HepG2 (cell line): ENCODE measurements around the gene PSPH. TPM values are rescaled to one million over a fixed set of nuclear protein-coding genes. Genes with fewer than 3 reads are reported as not detected.

Source experiments
- ATF7-NPFF ChIP-seq: sonication (generic); formaldehyde crosslinking; IDR thresholded peaks from 2 replicates; pipeline ENCODE4 v1.8.1; 2023; ENCODE audit warnings: mild to moderate bottlenecking, low read depth, missing genetic modification reagents, moderate library complexity
- EP300 ChIP-seq, 3 experiments: sonication (generic) in 1 of 3; formaldehyde crosslinking in 1 of 3; IDR thresholded peaks; 2 replicates each; pipeline versions ENCODE4 v1.5.1 to v1.6.1; 2011 to 2020; ENCODE audit warnings: low read depth in 2 of 3, low read length in 2 of 3, borderline replicate concordance in 1 of 3, improper control_type of control experiment in 1 of 3, mild to moderate bottlenecking in 1 of 3, missing genetic modification reagents in 1 of 3, moderate library complexity in 1 of 3
- HCFC1 ChIP-seq: fragments of 150-350 bp; IDR thresholded peaks from 2 replicates; pipeline ENCODE4 v1.6.1; 2014; ENCODE audit warnings: low read depth, low read length
- KDM6A ChIP-seq: IDR thresholded peaks from 2 replicates; pipeline ENCODE4 v1.6.1; 2016; ENCODE audit warnings: low read depth
- MAFG ChIP-seq: sonication (generic); formaldehyde crosslinking; IDR thresholded peaks from 2 replicates; pipeline ENCODE4 v1.5.1; 2020; ENCODE audit warnings: mild to moderate bottlenecking, missing genetic modification reagents
- MYC ChIP-seq: sonication (generic); formaldehyde crosslinking; IDR thresholded peaks from 2 replicates; pipeline ENCODE4 v1.9.0; 2021; ENCODE audit warnings: missing genetic modification reagents, borderline replicate concordance
- PLRG1 ChIP-seq: fragments of 450-650 bp; conservative IDR thresholded peaks from 2 replicates; pipeline ENCODE4 v1.6.1; 2016
- RBM39 ChIP-seq: fragments of 200-400 bp; formaldehyde crosslinking; IDR thresholded peaks from one replicate; pipeline ENCODE4 v1.6.1; 2018; ENCODE audit warnings: antibody characterized with exemption, mild to moderate bottlenecking, low read depth, low read length; ENCODE audit not compliant: poor library complexity, severe bottlenecking
- SMC3 ChIP-seq: IDR thresholded peaks from 2 replicates; pipeline ENCODE4 v1.6.1; 2011; ENCODE audit warnings: low read length, improper control_type of control experiment
- SUZ12 ChIP-seq: fragments of 150-350 bp; IDR thresholded peaks from 2 replicates; pipeline ENCODE4 v1.6.1; 2014; ENCODE audit warnings: low read depth, low read length
- TCF12 ChIP-seq, 2 experiments: fragments of 450-650 bp in 1 of 2; sonication (generic) in 1 of 2; formaldehyde crosslinking in 1 of 2; IDR thresholded peaks; 2 replicates each; pipeline versions ENCODE4 v1.6.1 to v1.8.0; 2017 to 2022; ENCODE audit warnings: antibody characterized with exemption in 1 of 2, mild to moderate bottlenecking in 1 of 2, missing genetic modification reagents in 1 of 2, moderate library complexity in 1 of 2
- ZFP36 ChIP-seq: fragments of 150-350 bp; IDR thresholded peaks from 2 replicates; pipeline ENCODE4 v1.6.1; 2018; ENCODE audit warnings: borderline replicate concordance, low read length, low read depth; ENCODE audit not compliant: partially characterized antibody
- ZNF326 ChIP-seq: sonication (generic); formaldehyde crosslinking; IDR thresholded peaks from 2 replicates; pipeline ENCODE4 v1.4.0; 2020; ENCODE audit warnings: missing genetic modification reagents, borderline replicate concordance
- ZNF501 ChIP-seq: sonication (generic); formaldehyde crosslinking; IDR thresholded peaks from 2 replicates; pipeline ENCODE4 v1.5.1; 2020; ENCODE audit warnings: mild to moderate bottlenecking, moderate library complexity, missing genetic modification reagents
- polyA plus RNA-seq, 8 experiments: library from polyadenylated mRNA; depleted of rRNA in 3 of 8; stranded (reverse) in 7 of 8; unstranded in 1 of 8; fragments of >200 nt; fragmentation: Illumina TruSeq in 4 of 8; extraction: Trizol in 4 of 8; gene quantifications; 2 replicates each; pipeline versions ENCODE4 v1.2.1 to v1.2.3, GENCODE V29; 2011 to 2016; ENCODE audit warnings: low read depth in 4 of 8, missing spikeins in 1 of 8, mixed read lengths in 1 of 8; ENCODE audit not compliant: insufficient read depth in 1 of 8
- total RNA-seq, 5 experiments: library from RNA; depleted of rRNA; stranded (reverse); fragments of >200 nt; fragmentation: Illumina TruSeq; extraction: Trizol; gene quantifications; 2 replicates each; pipeline ENCODE4 v1.2.3, GENCODE V29; 2016; ENCODE audit warnings: low read depth in 1 of 5
- TF ChIP-seq, protein P1 (sequence below): sonication (generic); formaldehyde crosslinking; IDR thresholded peaks from 2 replicates; pipeline ENCODE4 v1.5.1; 2020; ENCODE audit warnings: mild to moderate bottlenecking, missing genetic modification reagents, borderline replicate concordance
- TF ChIP-seq, protein P2 (sequence below): sonication (generic); formaldehyde crosslinking; IDR thresholded peaks from 2 replicates; pipeline ENCODE4 v1.4.0; 2020; ENCODE audit warnings: missing genetic modification reagents, borderline replicate concordance
- TF ChIP-seq, protein P3 (sequence below): sonication (generic); formaldehyde crosslinking; IDR thresholded peaks from 2 replicates; pipeline ENCODE4 v1.8.1; 2023; ENCODE audit warnings: mild to moderate bottlenecking, missing genetic modification reagents
- TF ChIP-seq, protein P4 (sequence below): sonication (generic); formaldehyde crosslinking; IDR thresholded peaks from 2 replicates; pipeline ENCODE4 v1.5.0; 2020; ENCODE audit warnings: missing genetic modification reagents
- TF ChIP-seq, protein P5 (sequence below): sonication (generic); formaldehyde crosslinking; IDR thresholded peaks from 2 replicates; pipeline ENCODE4 v1.8.1; 2023; ENCODE audit warnings: mild to moderate bottlenecking, inconsistent platforms, moderate library complexity, missing genetic modification reagents, borderline replicate concordance

The PSPH gene
- total and polyA plus RNA-seq, 2 of the 13 experiments (the other 11 are each of a cell fraction or from before 2014, with no cell fraction given): 85.5 to 124 TPM

DNA sequence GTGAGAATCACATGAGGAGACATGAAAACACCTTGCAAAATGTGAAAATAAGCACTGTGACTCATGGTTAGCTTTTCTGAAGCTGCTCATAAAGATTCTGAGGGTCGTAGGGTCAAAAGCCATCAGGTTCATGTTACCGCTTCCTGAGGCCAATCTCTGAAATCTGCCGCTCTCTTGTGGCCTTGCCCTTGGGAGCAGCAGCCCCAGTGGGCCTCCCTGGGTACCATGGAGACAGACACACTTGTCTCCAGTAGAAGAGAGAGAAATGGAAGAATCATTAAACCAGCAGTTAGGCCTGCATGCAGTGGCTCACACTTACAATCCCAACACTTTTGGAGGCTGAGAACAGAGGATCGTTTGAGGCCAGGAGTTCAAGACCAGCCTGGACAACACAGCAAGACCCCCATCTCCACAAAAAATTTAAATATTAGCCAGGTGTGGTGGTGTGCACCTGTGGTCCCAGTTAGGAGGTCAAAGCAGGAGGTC, 44.0 kb downstream of the PSPH start (continued):
- TF ChIP-seq, protein P1, sequence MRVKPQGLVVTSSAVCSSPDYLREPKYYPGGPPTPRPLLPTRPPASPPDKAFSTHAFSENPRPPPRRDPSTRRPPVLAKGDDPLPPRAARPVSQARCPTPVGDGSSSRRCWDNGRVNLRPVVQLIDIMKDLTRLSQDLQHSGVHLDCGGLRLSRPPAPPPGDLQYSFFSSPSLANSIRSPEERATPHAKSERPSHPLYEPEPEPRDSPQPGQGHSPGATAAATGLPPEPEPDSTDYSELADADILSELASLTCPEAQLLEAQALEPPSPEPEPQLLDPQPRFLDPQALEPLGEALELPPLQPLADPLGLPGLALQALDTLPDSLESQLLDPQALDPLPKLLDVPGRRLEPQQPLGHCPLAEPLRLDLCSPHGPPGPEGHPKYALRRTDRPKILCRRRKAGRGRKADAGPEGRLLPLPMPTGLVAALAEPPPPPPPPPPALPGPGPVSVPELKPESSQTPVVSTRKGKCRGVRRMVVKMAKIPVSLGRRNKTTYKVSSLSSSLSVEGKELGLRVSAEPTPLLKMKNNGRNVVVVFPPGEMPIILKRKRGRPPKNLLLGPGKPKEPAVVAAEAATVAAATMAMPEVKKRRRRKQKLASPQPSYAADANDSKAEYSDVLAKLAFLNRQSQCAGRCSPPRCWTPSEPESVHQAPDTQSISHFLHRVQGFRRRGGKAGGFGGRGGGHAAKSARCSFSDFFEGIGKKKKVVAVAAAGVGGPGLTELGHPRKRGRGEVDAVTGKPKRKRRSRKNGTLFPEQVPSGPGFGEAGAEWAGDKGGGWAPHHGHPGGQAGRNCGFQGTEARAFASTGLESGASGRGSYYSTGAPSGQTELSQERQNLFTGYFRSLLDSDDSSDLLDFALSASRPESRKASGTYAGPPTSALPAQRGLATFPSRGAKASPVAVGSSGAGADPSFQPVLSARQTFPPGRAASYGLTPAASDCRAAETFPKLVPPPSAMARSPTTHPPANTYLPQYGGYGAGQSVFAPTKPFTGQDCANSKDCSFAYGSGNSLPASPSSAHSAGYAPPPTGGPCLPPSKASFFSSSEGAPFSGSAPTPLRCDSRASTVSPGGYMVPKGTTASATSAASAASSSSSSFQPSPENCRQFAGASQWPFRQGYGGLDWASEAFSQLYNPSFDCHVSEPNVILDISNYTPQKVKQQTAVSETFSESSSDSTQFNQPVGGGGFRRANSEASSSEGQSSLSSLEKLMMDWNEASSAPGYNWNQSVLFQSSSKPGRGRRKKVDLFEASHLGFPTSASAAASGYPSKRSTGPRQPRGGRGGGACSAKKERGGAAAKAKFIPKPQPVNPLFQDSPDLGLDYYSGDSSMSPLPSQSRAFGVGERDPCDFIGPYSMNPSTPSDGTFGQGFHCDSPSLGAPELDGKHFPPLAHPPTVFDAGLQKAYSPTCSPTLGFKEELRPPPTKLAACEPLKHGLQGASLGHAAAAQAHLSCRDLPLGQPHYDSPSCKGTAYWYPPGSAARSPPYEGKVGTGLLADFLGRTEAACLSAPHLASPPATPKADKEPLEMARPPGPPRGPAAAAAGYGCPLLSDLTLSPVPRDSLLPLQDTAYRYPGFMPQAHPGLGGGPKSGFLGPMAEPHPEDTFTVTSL (CRISPR knock-in tag): no peak; the same call in none of the 2 replicates
- TF ChIP-seq, protein P2, sequence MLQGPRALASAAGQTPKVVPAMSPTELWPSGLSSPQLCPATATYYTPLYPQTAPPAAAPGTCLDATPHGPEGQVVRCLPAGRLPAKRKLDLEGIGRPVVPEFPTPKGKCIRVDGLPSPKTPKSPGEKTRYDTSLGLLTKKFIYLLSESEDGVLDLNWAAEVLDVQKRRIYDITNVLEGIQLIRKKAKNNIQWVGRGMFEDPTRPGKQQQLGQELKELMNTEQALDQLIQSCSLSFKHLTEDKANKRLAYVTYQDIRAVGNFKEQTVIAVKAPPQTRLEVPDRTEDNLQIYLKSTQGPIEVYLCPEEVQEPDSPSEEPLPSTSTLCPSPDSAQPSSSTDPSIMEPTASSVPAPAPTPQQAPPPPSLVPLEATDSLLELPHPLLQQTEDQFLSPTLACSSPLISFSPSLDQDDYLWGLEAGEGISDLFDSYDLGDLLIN (CRISPR knock-in tag): no peak
- TF ChIP-seq ZFP36 (no peak), PLRG1 (no peak), MYC (CRISPR knock-in tag) (no peak; the same call in 1 of the 2 replicates), ZNF501 (CRISPR knock-in tag) (peak; percentile 86), HCFC1 (no peak), KDM6A (CRISPR knock-in tag) (peak; percentile 93), RBM39 (no peak), ATF7-NPFF (CRISPR knock-in tag) (no peak), ZNF326 (no peak), SUZ12 (no peak), TCF12 (IDR thresholded peaks at IDR 0.05) (no peak), TCF12 (CRISPR knock-in tag; IDR thresholded peaks at IDR 0.05) (no peak), MAFG (CRISPR knock-in tag) (no peak), SMC3 (peak; percentile 38; the same call in 1 of the 2 replicates), EP300 (IDR thresholded peaks at IDR 0.05; ENCODE audit: low read depth in 2 of 2, low read length in 2 of 2) (peak; percentile 77 to 95; a peak in 3 of 4 replicates), EP300 (CRISPR knock-in tag; IDR thresholded peaks at IDR 0.05; ENCODE audit: borderline replicate concordance) (peak; percentile 94)
- TF ChIP-seq, protein P3, sequence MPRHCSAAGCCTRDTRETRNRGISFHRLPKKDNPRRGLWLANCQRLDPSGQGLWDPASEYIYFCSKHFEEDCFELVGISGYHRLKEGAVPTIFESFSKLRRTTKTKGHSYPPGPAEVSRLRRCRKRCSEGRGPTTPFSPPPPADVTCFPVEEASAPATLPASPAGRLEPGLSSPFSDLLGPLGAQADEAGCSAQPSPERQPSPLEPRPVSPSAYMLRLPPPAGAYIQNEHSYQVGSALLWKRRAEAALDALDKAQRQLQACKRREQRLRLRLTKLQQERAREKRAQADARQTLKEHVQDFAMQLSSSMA (CRISPR knock-in tag): no peak
- TF ChIP-seq, protein P4, sequence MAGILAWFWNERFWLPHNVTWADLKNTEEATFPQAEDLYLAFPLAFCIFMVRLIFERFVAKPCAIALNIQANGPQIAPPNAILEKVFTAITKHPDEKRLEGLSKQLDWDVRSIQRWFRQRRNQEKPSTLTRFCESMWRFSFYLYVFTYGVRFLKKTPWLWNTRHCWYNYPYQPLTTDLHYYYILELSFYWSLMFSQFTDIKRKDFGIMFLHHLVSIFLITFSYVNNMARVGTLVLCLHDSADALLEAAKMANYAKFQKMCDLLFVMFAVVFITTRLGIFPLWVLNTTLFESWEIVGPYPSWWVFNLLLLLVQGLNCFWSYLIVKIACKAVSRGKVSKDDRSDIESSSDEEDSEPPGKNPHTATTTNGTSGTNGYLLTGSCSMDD (CRISPR knock-in tag): no peak
- TF ChIP-seq, protein P5, sequence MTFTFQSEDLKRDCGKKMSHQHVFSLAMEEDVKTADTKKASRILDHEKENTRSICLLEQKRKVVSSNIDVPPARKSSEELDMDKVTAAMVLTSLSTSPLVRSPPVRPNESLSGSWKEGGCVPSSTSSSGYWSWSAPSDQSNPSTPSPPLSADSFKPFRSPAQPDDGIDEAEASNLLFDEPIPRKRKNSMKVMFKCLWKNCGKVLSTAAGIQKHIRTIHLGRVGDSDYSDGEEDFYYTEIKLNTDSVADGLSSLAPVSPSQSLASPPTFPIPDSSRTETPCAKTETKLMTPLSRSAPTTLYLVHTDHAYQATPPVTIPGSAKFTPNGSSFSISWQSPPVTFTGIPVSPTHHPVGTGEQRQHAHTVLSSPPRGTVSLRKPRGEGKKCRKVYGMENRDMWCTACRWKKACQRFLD (CRISPR knock-in tag): no peak
